Cardiac muscle cell (in vitro differentiated cells and primary cell): Measurements from ENCODE around the gene FBLN2. TPM values are rescaled to one million over a fixed set of nuclear protein-coding genes. Genes with fewer than 3 reads are reported as not detected.
A peak's percentile ranks its signal among the peaks of the same experiment; 100 is the strongest.

Experiments used
- DNase-seq, 2 donors: peaks; one replicate each; pipeline versions ENCODE4 v3.0.0 to v3.0.0-alpha.2; 2010 to 2017; ENCODE audit warnings: low read depth in 1 of 2, low spot score in 1 of 2
- H3K27ac ChIP-seq: fragments of 200-600 bp; sonication (generic); 2 replicates; pipeline ENCODE4 v1.5.1; 2016
- H3K27me3 ChIP-seq: fragments of 200-600 bp; sonication (generic); 2 replicates; pipeline ENCODE4 v1.6.0; 2016; ENCODE audit warnings: control low read depth
- H3K36me3 ChIP-seq: fragments of 200-600 bp; sonication (generic); 2 replicates; pipeline ENCODE4 v1.5.1; 2016; ENCODE audit warnings: control low read depth
- H3K4me1 ChIP-seq: fragments of 200-600 bp; sonication (generic); 2 replicates; pipeline ENCODE4 v1.8.1; 2017; ENCODE audit warnings: low read depth, mild to moderate bottlenecking, mixed run types
- H3K4me3 ChIP-seq: fragments of 200-600 bp; sonication (generic); 2 replicates; pipeline ENCODE4 v1.5.1; 2016; ENCODE audit warnings: mild to moderate bottlenecking
- H3K9me3 ChIP-seq: fragments of 200-600 bp; sonication (generic); 2 replicates; pipeline ENCODE4 v1.5.1; 2017; ENCODE audit warnings: low read depth, mild to moderate bottlenecking, control low read depth
- polyA plus RNA-seq: library from polyadenylated mRNA; unstranded; fragments of >200 nt; fragmentation: Nextera tagmentation; extraction: Ambion mirVana; gene quantifications from 2 replicates; pipeline ENCODE4 v1.2.1, GENCODE V29; 2016
- total RNA-seq: library from RNA; depleted of rRNA; stranded (reverse); fragments of >200 nt; gene quantifications from 2 replicates; pipeline ENCODE4 v1.2.3, GENCODE V29; 2016
- TF ChIP-seq, protein P1 (sequence below): IDR thresholded peaks from 2 replicates; pipeline ENCODE4 v1.5.1; 2012; ENCODE audit warnings: low read depth, mild to moderate bottlenecking, low read length

FBLN2 gene
- total and polyA plus RNA-seq, 2 experiments from 2014 or later, result 19.3 to 42.4 TPM

- peaks cover 4% of the 10 kb centered on the region for H3K4me1 ChIP-seq
- TF ChIP-seq, protein P1, sequence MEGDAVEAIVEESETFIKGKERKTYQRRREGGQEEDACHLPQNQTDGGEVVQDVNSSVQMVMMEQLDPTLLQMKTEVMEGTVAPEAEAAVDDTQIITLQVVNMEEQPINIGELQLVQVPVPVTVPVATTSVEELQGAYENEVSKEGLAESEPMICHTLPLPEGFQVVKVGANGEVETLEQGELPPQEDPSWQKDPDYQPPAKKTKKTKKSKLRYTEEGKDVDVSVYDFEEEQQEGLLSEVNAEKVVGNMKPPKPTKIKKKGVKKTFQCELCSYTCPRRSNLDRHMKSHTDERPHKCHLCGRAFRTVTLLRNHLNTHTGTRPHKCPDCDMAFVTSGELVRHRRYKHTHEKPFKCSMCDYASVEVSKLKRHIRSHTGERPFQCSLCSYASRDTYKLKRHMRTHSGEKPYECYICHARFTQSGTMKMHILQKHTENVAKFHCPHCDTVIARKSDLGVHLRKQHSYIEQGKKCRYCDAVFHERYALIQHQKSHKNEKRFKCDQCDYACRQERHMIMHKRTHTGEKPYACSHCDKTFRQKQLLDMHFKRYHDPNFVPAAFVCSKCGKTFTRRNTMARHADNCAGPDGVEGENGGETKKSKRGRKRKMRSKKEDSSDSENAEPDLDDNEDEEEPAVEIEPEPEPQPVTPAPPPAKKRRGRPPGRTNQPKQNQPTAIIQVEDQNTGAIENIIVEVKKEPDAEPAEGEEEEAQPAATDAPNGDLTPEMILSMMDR, result no peak
- no peak overlapping the region for H3K27ac ChIP-seq
- H3K9me3 ChIP-seq, result no peaks in the 10 kb centered on the region
- H3K4me3 ChIP-seq, result no peak overlapping the region
- H3K36me3 ChIP-seq, result no peaks in the 10 kb centered on the region
- no peak for DNase-seq
- H3K27me3 ChIP-seq, result no peaks in the 10 kb centered on the region
Measured at GRCh38 chr3:13509816-13510192, 39.1 kb upstream of the FBLN2 start.

DNA sequence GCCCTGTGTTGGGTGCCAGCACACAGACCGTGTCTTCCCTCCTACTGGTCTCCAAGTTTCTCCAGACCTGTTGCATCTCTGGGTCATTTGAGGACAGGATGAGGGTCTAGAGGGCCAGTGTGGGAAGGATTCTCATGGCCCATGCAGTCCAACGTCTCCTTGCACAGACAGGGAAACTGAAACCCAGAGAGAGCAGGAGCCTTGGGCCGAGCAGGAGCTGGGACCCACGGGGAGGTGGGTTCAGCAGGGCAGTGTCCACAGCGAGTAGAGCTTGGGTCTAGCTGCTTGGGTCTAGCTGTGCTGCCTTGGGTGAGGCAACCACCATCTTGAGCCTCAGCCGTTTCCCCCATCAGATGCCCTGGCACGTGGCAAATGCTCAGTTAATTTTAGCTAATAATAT lies 36.5 kb upstream of the FBLN2 start:
- Histone ChIP-seq H3K4me3 (no peak overlapping the region), H3K36me3 (no peaks in the 10 kb centered on the region), H3K27ac (no peak overlapping the region), H3K27me3 (no peaks in the 10 kb centered on the region), H3K4me1 (peaks cover 4% of the 10 kb centered on the region), H3K9me3 (no peaks in the 10 kb centered on the region)
- no peak for DNase-seq
- TF ChIP-seq, protein P1, result no peak

DNA sequence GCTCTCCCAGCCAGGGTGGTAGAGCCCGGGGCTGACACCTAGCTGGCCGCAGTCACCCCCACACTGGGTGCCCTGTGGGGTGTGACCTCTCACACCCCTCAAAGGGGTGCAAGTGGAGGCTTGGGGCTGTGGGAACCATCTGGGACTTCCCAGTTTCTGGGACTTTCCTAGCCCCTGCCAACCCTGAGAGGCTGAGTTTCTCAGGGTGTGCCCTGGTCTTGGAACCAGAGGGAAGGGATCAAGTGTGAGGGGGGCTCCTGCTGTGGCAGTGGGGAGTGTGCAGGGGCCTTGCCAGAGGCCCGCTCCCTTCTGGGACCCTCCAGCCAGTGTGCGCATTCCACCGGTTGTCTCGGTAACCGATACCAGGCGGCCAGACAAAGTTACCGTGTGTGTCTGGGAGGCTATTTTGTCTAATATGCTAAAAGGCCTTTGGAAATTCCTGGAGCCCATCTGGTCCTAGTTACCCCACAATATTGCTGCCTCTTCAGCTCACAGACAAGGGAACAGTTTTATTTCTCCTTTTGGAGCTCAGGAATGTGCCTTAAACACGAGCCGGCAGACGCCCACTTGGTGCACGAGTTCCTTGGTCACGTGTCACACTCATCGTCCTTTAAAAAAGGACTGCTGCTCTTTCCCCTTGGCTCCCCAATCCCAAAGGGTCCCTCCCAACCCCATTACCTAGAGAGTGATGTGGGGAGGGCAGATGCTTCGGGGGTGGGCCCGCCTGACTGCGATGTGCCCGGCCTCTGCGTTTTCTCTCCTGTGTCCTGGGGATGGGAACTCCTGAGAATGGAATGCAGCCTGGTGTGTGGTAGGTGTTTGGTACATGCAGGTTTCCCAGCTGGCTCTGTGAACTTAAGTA lies 35.6 kb upstream of the FBLN2 start:
- Histone ChIP-seq H3K4me1 (no peaks in the 10 kb centered on the region), H3K27me3 (no peaks in the 10 kb centered on the region)
- peak; percentile 18 to 23 for DNase-seq

DNA sequence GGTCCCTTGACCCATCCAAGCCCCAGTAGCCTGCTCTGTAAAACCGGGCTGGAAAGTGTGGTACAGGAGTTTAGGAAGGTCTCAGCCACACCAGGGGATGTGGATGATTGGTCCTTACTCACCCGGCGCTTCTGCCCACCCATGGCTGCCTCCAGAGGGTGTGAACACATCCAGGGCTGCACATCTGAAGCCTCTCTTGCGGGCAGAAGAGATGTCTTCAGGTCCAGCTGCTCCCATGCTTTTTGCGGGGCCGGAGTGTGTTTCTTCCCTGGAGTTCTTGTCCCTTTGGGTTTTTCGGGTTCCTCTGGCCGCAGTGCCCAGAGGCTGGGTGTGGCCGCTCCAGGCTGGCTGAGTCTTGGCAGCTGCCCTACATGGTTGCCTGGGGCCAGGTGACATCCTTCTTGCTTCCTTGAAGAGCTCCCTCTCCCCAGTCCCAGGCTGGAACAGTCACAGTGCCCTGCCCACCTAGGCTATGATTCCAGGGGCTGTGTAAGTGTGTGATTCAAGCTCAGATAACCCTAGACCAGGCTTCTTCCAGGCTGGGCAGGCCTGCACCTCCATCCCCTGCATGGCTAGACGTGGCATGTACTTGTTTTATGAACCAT lies 34.9 kb upstream of the FBLN2 start:
- Histone ChIP-seq H3K4me1 (no peaks in the 10 kb centered on the region), H3K4me3 (no peak overlapping the region), H3K36me3 (no peaks in the 10 kb centered on the region), H3K27ac (no peak overlapping the region), H3K27me3 (no peaks in the 10 kb centered on the region), H3K9me3 (no peaks in the 10 kb centered on the region)
- TF ChIP-seq, protein P1, result no peak
- no peak for DNase-seq

More for the DNA sequence above, 35.6 kb upstream of the FBLN2 start:
- H3K36me3 ChIP-seq, result no peaks in the 10 kb centered on the region
- H3K9me3 ChIP-seq, result no peaks in the 10 kb centered on the region
- no peak overlapping the region for H3K4me3 ChIP-seq
- TF ChIP-seq, protein P1, result no peak
- no peak overlapping the region for H3K27ac ChIP-seq

DNA sequence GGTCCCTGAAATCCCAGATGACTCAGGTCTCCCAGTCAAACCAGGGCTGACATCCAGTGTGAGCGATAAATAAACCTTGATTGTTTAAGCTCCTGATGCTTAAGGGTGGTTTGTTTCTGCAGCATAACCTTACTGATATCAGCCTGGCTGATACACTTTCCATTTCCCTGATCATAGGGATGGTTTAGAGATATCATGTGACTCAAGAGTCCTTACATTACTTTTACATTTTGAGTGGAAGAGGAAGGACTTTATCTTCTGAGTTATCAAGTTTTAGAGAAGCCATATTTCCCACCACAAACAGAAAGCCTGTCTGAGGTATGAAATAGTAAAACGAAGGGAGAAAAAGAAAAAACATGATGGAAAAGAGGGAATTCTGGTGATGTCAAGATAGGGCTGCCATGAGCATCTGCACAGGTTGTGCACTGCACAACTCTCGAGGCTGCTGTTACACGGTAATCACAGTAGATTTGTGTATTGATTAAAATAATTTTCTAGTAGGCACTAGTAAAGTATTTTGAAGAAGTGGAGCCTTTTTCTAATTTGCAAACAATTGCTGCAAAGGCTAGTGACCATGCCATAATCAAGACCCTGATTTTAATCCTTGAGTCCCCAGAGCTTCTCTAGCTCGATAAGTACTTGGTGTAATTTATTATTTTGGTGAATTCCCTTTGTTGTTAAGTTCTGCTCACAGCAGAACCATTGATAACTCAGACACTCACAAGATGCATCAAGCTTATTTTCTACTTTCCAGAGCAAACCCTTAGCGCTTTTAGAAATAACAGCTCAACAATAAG lies 34.1 kb upstream of the FBLN2 start:
- Histone ChIP-seq H3K4me1 (no peaks in the 10 kb centered on the region), H3K27ac (no peak overlapping the region), H3K9me3 (no peaks in the 10 kb centered on the region), H3K4me3 (no peak overlapping the region), H3K36me3 (no peaks in the 10 kb centered on the region), H3K27me3 (no peaks in the 10 kb centered on the region)
- DNase-seq, result no peak
- TF ChIP-seq, protein P1, result no peak
